Measurements from ENCODE around the gene SYNGR2.
A peak's percentile ranks its signal among the peaks of the same experiment; 100 is the strongest.

The SYNGR2 gene

GRCh38 chr17:78144736-78145641, 23.4 kb upstream of the SYNGR2 start:
- no peak for TF ChIP-seq CTCF (IDR thresholded peaks at IDR 0.05; ENCODE audit: insufficient read depth, low read depth, low read length, missing control alignments)
- no peak for DNase-seq (ENCODE audit: low read depth)
- H3K4me3 ChIP-seq (ENCODE audit: low read depth, low read length), result no peak overlapping the region

GRCh38 chr17:78146471-78146869, 21.9 kb upstream of the SYNGR2 start:
- no peak for TF ChIP-seq CTCF (IDR thresholded peaks at IDR 0.05; ENCODE audit: insufficient read depth, low read depth, low read length, missing control alignments)
- H3K4me3 ChIP-seq (ENCODE audit: low read depth, low read length), result no peak overlapping the region
- no peak for DNase-seq (ENCODE audit: low read depth)

- H3K4me3 ChIP-seq (ENCODE audit: low read depth, low read length), result no peak overlapping the region
- no peak for TF ChIP-seq CTCF (IDR thresholded peaks at IDR 0.05; ENCODE audit: insufficient read depth, low read depth, low read length, missing control alignments)
- no peak for DNase-seq (ENCODE audit: low read depth)
These were observed 21.5 kb upstream of the SYNGR2 start for GRCh38 chr17:78146881-78147280.

- H3K4me3 ChIP-seq (ENCODE audit: low read depth, low read length), result no peak overlapping the region
- TF ChIP-seq CTCF (IDR thresholded peaks at IDR 0.05; ENCODE audit: insufficient read depth, low read depth, low read length, missing control alignments), result no peak
- peak; percentile 83 for DNase-seq (ENCODE audit: low read depth)
These were observed 20.9 kb upstream of the SYNGR2 start for GRCh38 chr17:78147315-78147998.

GRCh38 chr17:78148286-78149016, 19.9 kb upstream of the SYNGR2 start:
- no peak for DNase-seq (ENCODE audit: low read depth)
- H3K4me3 ChIP-seq (ENCODE audit: low read depth, low read length), result no peak overlapping the region
- no peak for TF ChIP-seq CTCF (IDR thresholded peaks at IDR 0.05; ENCODE audit: insufficient read depth, low read depth, low read length, missing control alignments)

- DNase-seq (ENCODE audit: low read depth), result no peak
- no peak overlapping the region for H3K4me3 ChIP-seq (ENCODE audit: low read depth, low read length)
- TF ChIP-seq CTCF (IDR thresholded peaks at IDR 0.05; ENCODE audit: insufficient read depth, low read depth, low read length, missing control alignments), result no peak
These were observed 16.8 kb upstream of the SYNGR2 start for GRCh38 chr17:78151514-78152008.

Data from GM12865 (cell line).